Activated CD4-positive, alpha-beta T cell treated with anti-CD3 and anti-CD28 coated beads for 1 hour (primary cell): ENCODE results near the gene PTGFRN.

Experiments used
- DNase-seq: peaks from one replicate; pipeline ENCODE4 v3.0.0-alpha.2; 2020

PTGFRN gene

GRCh38 chr1:116891396-116892079, 18.2 kb upstream of the PTGFRN start:
- no peak for DNase-seq

- DNase-seq: no peak
Observed at GRCh38 chr1:116895073-116895472, 14.6 kb upstream of the PTGFRN start.

- no peak for DNase-seq
Observed at GRCh38 chr1:116899529-116899928, 10.2 kb upstream of the PTGFRN start.

- no peak for DNase-seq
Observed at GRCh38 chr1:116900471-116901365, 9.0 kb upstream of the PTGFRN start.

- no peak for DNase-seq
Observed at GRCh38 chr1:116902027-116902426, 7.7 kb upstream of the PTGFRN start.

- no peak for DNase-seq
Observed at GRCh38 chr1:116902723-116903383, 6.9 kb upstream of the PTGFRN start.

- no peak for DNase-seq
Observed at GRCh38 chr1:116904791-116905320, 4.9 kb upstream of the PTGFRN start.

GRCh38 chr1:116906812-116907211, 2.9 kb upstream of the PTGFRN start:
- no peak for DNase-seq

- no peak for DNase-seq
Observed at GRCh38 chr1:116907351-116907750, 2.4 kb upstream of the PTGFRN start.

- no peak for DNase-seq
Observed at GRCh38 chr1:116908266-116908665, 1.4 kb upstream of the PTGFRN start.

GRCh38 chr1:116908820-116909511, 750 bp upstream of the PTGFRN start:
- no peak for DNase-seq

GRCh38 chr1:116910379-116911187, 867 bp downstream of the PTGFRN start:
- no peak for DNase-seq

GRCh38 chr1:116911188-116911553, 1.5 kb downstream of the PTGFRN start:
- no peak for DNase-seq

GRCh38 chr1:116911779-116912469, 2.2 kb downstream of the PTGFRN start:
- DNase-seq: no peak

GRCh38 chr1:116912846-116913245, 3.1 kb downstream of the PTGFRN start:
- DNase-seq: no peak

- no peak for DNase-seq
Observed at GRCh38 chr1:116913941-116914340, 4.2 kb downstream of the PTGFRN start.

GRCh38 chr1:116914667-116915066, 5.0 kb downstream of the PTGFRN start:
- no peak for DNase-seq

- DNase-seq: no peak
Observed at GRCh38 chr1:116915086-116915661, 5.5 kb downstream of the PTGFRN start.

GRCh38 chr1:116916002-116916401, 6.3 kb downstream of the PTGFRN start:
- DNase-seq: no peak

- DNase-seq: no peak
Observed at GRCh38 chr1:116916533-116917445, 7.1 kb downstream of the PTGFRN start.
